Hepatocyte (in vitro differentiated cells): ENCODE data around the gene CEP128. TPM values are rescaled to one million over a fixed set of nuclear protein-coding genes. Genes with fewer than 3 reads are reported as not detected.

ENCODE experiments used
- DNase-seq: peaks from one replicate; pipeline ENCODE4 v3.0.0-alpha.2; 2016; ENCODE audit warnings: low spot score
- H2AFZ ChIP-seq: fragments of 200-600 bp; sonication (generic); 2 replicates; pipeline ENCODE4 v1.6.0; 2016; ENCODE audit warnings: antibody characterized with exemption, mild to moderate bottlenecking
- H3K27ac ChIP-seq: fragments of 200-600 bp; sonication (generic); 2 replicates; pipeline ENCODE4 v1.5.1; 2016; ENCODE audit warnings: mild to moderate bottlenecking
- H3K27me3 ChIP-seq: fragments of 200-600 bp; sonication (generic); 2 replicates; pipeline ENCODE4 v1.6.1; 2016
- H3K36me3 ChIP-seq: fragments of 200-600 bp; sonication (generic); replicated peaks from 2 replicates; pipeline ENCODE4 v1.5.1; 2016; ENCODE audit warnings: low read depth; ENCODE audit not compliant: insufficient read depth
- H3K4me1 ChIP-seq: fragments of 200-600 bp; sonication (generic); 2 replicates; pipeline ENCODE4 v1.5.1; 2016; ENCODE audit warnings: mild to moderate bottlenecking, moderate library complexity; ENCODE audit not compliant: insufficient read depth
- H3K4me2 ChIP-seq: fragments of 200-600 bp; sonication (generic); 2 replicates; pipeline ENCODE4 v1.6.0; 2016
- H3K4me3 ChIP-seq: fragments of 200-600 bp; sonication (generic); 2 replicates; pipeline ENCODE4 v1.5.1; 2016; ENCODE audit warnings: mild to moderate bottlenecking
- H3K79me2 ChIP-seq: fragments of 200-600 bp; sonication (generic); 2 replicates; pipeline ENCODE4 v1.6.0; 2017; ENCODE audit warnings: mild to moderate bottlenecking
- H3K9me2 ChIP-seq: fragments of 200-600 bp; sonication (generic); replicated peaks from 2 replicates; pipeline ENCODE4 v1.6.0; 2017; ENCODE audit warnings: mild to moderate bottlenecking; ENCODE audit not compliant: insufficient read depth
- H3K9me3 ChIP-seq: fragments of 200-600 bp; sonication (generic); 2 replicates; pipeline ENCODE4 v1.5.1; 2016; ENCODE audit warnings: low read depth, mild to moderate bottlenecking
- H4K20me1 ChIP-seq: fragments of 200-600 bp; sonication (generic); 2 replicates; pipeline ENCODE4 v1.6.0; 2016; ENCODE audit warnings: mild to moderate bottlenecking; ENCODE audit not compliant: insufficient read depth, poor library complexity, severe bottlenecking
- EZH2 ChIP-seq: fragments of 200-600 bp; sonication (generic); IDR thresholded peaks from 2 replicates; pipeline ENCODE4 v1.6.1; 2016; ENCODE audit warnings: antibody characterized with exemption, mild to moderate bottlenecking, borderline replicate concordance
- EZH2phosphoT487 ChIP-seq: fragments of 200-600 bp; sonication (generic); IDR thresholded peaks from one replicate; pipeline ENCODE4 v1.6.1; 2018; ENCODE audit warnings: antibody characterized with exemption, mild to moderate bottlenecking, low read depth, moderate library complexity; ENCODE audit not compliant: unreplicated experiment, severe bottlenecking
- polyA plus RNA-seq: library from polyadenylated mRNA; unstranded; fragments of >200 nt; fragmentation: Nextera tagmentation; extraction: Ambion mirVana; gene quantifications from 2 replicates; pipeline ENCODE4 v1.2.1, GENCODE V29; 2016
- small RNA-seq: library from RNA; depleted of rRNA; stranded (forward); fragments of <200 nt; gene quantifications from one replicate; pipeline ENCODE3, GENCODE V24; 2014
- total RNA-seq: library from RNA; depleted of rRNA; stranded (reverse); fragments of >200 nt; gene quantifications from 2 replicates; pipeline ENCODE4 v1.2.3, GENCODE V29; 2014
- TF ChIP-seq, protein P1 (sequence below): fragments of 200-600 bp; sonication (generic); IDR thresholded peaks from 2 replicates; pipeline ENCODE4 v1.5.1; 2016; ENCODE audit warnings: antibody characterized with exemption, mild to moderate bottlenecking; ENCODE audit not compliant: poor library complexity

The CEP128 gene
- total and polyA plus RNA-seq, 2 experiments from 2014 or later = 1.4 to 3.6 TPM

- no peaks in the 10 kb centered on the region for H3K27me3 ChIP-seq
- no peak overlapping the region for H3K4me2 ChIP-seq
- H2AFZ ChIP-seq = no peak overlapping the region
- H3K36me3 ChIP-seq = no peaks in the 10 kb centered on the region
- H3K4me1 ChIP-seq = no peaks in the 10 kb centered on the region
- H3K9me3 ChIP-seq = no peaks in the 10 kb centered on the region
- H3K79me2 ChIP-seq = no peaks in the 10 kb centered on the region
- no peak overlapping the region for H3K4me3 ChIP-seq
- TF ChIP-seq, protein P1, sequence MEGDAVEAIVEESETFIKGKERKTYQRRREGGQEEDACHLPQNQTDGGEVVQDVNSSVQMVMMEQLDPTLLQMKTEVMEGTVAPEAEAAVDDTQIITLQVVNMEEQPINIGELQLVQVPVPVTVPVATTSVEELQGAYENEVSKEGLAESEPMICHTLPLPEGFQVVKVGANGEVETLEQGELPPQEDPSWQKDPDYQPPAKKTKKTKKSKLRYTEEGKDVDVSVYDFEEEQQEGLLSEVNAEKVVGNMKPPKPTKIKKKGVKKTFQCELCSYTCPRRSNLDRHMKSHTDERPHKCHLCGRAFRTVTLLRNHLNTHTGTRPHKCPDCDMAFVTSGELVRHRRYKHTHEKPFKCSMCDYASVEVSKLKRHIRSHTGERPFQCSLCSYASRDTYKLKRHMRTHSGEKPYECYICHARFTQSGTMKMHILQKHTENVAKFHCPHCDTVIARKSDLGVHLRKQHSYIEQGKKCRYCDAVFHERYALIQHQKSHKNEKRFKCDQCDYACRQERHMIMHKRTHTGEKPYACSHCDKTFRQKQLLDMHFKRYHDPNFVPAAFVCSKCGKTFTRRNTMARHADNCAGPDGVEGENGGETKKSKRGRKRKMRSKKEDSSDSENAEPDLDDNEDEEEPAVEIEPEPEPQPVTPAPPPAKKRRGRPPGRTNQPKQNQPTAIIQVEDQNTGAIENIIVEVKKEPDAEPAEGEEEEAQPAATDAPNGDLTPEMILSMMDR = no peak
- TF ChIP-seq EZH2phosphoT487 (no peak), EZH2 (no peak)
- DNase-seq = no peak
- no peak overlapping the region for H3K27ac ChIP-seq
- no peaks in the 10 kb centered on the region for H4K20me1 ChIP-seq
- H3K9me2 ChIP-seq = no peaks in the 10 kb centered on the region
Measured at GRCh38 chr14:80447392-80447791, 494.1 kb downstream of the CEP128 start.

Small RNAs within 50 kb of the gene (small RNA-seq; reads per million reads assigned to genes)
- not detected for gene AC022404.1

Other genes with a start within 250 kb of the CEP128 start
- 0.08 TPM in 1 of 2 replicates, not detected in the other for gene TSHR, start 13.9 kb upstream of the CEP128 start, total RNA-seq
- gene TSHR, start 13.9 kb upstream of the CEP128 start, polyA plus RNA-seq = 0.43 and 0.83 TPM in 2 replicates